Activated gamma-delta T cell treated with anti-CD3 and anti-CD28 coated beads, Interleukin-2, amount 50 U/mL, for 16 hours (primary cell): ENCODE data around the gene KRTAP10-6.
"Not testable (repeated sequence)": the region's sequence is repeated elsewhere in the genome, so short reads cannot be mapped to it uniquely, and the experiment has no call there.

Experiments
- DNase-seq: peaks from one replicate; pipeline ENCODE4 v3.0.0-alpha.2; 2020; ENCODE audit warnings: low read depth

The KRTAP10-6 gene

DNA sequence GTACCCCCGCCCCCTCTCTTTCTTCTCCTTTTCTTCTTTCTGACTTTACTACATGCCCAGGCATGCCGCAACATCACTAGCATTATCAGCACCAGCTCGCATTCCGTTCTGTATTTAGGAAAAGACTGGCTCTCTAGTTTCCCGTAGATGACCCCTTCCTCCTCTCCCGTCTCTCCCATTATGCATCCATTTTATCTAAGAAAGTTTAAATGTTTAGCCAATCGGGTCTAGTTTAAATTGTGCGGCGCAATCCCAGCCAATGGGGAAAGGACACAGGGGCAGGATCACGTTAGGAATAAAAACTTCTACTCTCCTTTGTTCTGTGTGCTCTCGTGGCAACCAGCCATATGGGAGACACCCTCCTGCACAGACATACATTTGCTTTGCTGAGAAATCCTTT is 5.8 kb upstream of the KRTAP10-6 start:
- no peak for DNase-seq

DNA sequence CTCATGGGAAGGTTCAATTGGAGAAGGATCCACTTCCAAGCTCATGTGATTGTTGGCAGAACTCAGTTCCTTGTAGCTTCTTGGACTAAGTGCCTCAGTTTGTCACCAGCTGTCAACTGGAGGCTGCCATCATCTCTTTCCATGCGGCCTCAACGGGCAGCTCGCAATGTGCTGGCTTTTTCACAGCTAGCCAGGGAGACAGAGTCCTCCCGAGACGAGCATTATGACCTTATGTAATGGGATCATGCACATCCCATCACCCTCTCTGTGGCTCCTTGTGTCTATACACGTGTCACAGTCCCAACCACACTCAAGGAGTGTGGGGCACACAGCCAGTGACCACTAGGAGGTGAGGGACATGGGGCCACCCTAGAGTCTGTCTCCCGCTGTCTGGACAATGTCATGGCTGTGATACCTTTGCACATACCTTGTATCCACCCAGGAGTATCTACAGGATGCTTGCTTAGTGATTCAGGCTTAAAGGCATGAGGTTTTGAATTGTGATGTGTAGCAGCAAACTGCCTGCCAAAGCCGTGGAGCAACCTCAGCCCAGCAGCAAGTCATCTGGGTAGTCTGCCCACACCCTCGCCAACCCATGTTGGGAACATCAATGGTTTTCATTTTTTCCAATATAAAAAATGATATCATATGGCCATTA is 3.9 kb upstream of the KRTAP10-6 start:
- no peak for DNase-seq

DNA sequence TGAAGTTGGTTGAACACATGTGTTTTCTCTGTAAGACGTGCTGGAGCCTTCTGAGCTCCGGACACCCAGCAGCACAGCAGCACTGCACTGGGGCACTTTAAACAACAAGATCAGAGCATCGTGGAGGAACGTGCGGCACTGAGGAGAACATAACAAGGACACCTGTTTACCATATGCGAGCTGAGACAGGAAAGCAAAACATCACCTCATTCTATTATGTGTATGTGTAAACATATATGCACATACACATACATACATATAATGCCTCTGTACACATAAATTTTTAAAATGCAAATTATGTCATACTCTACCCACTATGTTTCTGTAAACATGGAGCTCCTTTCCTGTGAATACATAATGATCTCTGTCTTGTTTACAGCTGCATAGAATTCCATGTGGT is 3.2 kb upstream of the KRTAP10-6 start:
- no peak for DNase-seq

DNA sequence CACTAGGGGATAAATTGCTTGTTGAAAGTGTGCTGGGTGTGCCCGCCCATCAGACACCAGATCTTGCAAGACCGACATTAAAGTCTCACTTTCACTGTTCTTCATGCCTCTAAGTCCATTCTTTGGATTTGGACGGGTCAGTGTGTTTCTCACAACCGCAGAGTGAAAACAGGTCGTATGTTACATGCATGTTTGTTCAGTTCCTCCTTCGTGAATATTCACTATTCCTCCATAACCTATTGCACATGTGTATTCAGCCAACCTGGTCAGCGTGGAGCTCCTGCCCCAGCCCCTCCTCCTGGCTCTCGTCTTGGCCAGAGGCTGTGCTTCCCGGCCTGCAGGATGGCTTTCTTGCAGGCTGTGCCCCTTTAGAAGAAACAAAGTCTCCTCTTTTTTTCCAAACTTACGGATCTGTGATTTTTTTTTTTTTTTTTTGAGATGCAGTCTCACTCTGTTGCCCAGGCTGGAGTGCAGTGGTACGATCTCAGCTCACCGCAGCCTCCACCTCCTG is 2.2 kb upstream of the KRTAP10-6 start:
- no peak for DNase-seq

DNA sequence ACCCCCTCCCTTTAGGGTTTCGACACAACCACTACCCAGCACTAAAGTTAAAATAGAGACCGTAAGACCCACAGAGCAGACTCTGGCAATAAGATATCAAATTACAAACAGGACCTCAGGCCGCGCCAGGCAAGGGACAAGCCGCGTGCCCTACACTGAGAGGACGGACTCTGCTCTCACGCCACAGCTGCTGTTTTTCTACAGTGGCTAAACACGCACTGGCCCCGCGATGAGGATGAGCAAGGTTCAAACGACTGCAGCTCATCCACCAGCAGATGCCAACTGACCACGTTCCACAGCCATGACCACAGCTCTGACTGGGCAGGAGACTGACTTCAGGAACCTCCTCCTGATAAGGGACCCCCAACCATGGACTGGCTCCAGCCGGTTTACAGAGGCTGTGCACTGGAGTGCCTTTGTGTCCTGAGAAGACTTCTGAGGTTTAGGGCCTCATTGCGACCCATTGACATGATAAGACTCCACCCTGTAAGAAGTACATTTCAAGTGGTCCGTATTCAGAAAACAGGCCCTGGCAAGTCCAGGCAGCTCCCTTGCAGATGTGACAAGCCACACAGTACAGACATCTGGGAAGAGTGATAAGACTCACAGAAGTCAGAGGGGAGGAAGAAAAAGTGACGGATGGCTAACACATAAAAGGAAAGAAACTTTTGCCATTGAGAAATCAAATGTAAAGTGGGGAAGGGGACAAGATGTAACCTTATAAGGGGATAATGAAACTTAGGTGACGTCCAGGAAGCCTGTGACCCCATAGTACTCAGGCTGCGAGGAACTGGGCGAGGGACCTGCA is 1.5 kb upstream of the KRTAP10-6 start:
- DNase-seq: no peak

DNA sequence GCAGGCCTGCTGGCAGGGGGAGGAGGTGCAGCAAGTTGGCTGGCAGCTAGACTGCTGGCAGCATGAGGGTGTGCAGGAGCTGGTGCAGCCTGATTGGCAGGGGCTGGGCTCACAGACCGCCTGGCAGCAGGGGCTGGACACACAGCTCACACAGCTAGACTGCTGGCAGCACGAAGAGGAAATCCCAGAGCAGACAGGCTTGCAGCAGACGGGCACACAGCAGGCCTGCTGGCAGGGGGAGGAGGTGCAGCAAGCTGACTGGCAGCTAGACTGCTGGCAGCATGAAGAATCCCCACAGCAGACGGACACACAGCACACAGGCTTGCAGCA is 539 bp downstream of the KRTAP10-6 start:
- DNase-seq: not testable (repeated sequence)

DNA sequence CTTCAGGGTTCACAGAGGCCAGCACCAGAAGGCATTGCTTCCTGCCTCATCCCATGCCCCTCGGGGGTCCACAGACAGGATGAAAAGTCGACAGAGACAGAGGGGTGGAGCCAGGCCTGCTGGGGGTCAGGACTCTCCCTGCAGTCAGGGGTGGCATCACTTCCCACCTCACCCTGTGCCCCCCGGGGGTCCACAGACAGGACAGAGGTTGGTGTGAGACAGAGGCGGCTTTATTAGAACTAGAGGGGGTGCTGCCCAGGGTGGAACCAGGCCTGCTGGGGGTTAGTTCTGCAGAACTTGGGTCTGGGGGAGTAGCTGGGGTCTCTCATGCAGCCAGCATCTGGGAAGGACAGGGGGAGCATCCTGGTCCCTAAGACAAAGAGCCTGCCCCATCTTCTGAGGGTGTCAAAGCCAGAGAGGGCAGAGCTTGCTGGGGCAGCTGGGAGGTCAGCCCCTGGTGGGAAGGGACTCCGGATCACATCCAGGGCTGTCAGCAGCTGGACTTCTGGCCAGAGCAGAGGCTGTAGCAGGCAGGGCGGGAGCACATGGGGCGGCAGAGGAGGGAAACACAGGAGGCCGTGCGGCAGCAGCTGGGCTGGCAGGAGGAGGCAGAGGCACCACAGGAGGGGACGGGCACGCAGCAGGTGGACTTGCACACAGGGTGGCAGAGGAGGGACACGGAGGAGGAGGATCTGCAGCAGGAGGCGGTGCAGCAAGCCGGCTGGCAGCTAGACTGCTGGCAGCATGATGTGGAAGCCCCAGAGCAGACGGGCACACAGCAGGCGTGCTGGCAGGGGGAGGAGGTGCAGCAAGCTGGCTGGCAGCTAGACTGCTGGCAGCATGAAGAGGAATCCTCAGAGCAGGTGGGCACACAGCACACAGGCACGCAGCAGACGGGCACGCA is 1.2 kb downstream of the KRTAP10-6 start:
- DNase-seq: not testable (repeated sequence)

DNA sequence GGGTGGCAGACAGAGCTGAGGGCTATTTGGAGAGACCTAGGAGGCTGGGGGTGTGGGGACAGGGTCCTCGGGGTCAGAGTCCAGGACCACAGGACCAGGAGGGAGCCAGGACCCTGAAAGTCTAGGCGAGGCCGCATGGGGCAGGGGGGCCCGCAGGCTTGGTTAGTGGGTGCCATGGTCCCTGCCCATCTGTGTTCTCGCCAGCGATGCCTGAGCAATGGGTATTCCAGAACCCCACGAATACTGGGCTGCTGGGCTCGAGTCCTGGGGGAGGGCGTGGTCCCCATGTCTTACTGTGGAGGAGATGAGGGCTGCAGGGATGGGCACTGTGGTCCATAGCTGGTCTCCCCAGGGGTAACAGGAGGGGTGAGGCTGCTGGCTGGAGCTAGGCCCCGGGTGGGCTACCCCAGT is 2.0 kb downstream of the KRTAP10-6 start:
- DNase-seq: no peak

DNA sequence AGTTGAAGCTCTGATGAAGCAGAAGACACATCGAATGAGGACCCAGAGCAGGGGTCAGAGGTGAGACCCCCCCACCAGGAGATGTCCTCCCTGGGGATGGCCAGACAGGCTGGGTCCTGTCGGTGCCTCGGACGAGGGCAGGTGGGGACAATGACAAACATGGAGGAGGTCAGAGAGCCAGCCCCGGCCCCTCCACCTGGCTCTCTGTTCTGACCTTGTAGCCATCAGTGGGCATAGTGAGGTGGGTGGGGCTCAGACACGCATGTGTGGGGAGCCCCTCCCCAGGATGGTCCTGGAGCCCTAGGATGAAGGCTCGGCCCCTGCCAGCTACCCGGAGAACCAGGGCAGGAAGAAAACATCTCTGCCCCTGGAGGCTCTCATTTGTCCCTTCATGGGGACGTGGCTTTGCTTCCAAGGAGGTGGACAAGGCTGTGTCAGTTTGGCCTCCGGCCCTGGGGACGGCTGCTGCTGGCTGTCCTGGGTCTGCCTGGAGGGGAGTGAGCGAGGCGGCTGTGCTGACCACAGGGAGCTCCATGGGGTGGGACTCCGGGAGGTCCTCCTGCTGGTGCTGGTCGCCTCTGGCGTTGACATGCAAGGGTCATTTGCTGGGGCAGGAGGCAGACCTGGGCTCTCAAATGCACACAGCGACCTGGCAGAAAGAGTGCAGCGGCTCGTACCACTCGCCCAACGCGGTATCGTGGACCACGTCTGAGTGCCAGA is 2.6 kb downstream of the KRTAP10-6 start:
- no peak for DNase-seq

DNA sequence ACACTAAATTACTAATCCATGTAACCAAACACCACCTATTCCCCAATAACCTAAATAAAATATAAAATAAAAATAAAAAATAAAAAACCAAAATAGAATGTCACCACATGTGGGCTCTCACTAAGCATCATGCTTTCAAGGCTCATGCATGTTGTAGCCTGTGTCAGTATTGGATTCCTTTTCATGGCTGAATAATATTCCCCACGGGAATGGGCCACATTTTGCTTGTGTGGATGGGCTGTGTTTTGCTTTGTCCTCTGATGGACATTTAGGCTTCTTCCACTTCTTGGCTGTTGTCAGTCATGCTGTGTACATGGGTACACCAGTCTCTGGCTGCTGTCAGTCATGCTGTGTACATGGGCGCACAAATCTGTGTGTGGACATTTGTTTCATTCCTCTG is 3.2 kb downstream of the KRTAP10-6 start:
- DNase-seq: no peak

DNA sequence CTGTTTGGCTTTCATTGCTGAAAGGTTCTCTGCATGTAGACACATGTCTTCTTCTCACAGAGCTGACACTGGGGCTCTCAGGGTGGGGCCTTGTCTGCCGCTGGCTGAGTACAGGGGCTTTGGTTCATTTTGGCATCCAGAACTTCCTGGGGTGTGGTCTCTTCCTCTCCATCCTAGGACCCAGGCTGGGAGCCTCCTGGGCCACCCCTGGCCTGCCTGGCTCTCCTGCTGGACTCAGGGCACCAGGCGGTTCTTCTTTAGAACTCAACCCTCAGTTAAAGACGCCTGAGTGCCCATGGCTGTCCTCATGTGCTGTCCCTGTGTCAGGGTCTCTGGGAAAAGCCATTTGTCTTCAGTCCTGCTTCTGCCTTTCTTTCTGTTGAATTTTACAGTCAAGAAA is 6.4 kb downstream of the KRTAP10-6 start:
- DNase-seq: no peak

DNA sequence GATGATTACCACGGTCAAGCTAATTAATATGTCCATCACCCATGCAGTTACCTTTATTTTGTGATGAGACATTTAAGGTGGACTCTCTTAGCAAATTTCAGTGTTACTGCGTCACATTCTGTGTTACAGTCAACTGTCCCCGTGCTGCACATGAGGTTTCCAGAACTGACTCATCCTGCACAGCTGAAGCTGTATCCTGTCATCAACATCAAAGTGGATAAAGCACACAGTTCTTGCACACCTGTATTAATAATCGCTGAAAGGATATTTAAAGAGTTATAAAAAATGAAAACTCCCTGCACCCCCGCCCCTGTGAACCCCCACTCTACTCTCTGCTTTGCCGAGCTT is 8.5 kb downstream of the KRTAP10-6 start:
- no peak for DNase-seq

DNA sequence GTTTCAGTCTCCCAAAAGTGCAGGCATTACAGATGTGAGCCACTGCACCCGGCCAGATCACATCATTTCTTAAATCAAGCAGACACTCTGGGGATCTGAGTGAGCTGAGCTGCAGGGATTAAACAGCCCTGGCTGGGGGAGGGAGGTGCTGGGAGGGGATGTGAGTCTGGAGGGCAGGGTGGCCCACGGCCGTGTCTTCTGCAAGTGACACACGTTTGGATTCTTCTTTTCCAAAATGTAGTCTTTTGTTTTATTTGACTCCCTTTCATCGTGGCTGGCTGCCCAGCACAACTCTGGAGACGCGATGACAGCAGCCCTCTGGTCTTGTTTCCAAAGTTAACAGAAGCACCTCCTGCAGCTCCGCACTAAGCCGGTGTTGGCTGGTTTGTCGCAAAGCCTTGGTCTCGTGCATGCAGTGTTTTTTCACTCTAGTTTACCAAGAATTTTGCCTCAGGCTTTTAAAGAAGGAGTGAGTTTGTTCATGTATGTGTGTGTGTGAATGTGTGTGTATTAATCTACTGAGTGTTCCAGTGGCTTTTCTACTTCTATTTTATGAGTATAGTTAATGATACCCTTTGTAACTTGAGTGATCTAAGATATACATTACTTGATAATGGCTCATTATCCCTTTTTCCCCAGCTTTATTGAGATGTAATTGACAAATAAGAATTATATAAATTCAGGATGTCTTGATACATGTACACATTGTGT is 9.1 kb downstream of the KRTAP10-6 start:
- DNase-seq: no peak

DNA sequence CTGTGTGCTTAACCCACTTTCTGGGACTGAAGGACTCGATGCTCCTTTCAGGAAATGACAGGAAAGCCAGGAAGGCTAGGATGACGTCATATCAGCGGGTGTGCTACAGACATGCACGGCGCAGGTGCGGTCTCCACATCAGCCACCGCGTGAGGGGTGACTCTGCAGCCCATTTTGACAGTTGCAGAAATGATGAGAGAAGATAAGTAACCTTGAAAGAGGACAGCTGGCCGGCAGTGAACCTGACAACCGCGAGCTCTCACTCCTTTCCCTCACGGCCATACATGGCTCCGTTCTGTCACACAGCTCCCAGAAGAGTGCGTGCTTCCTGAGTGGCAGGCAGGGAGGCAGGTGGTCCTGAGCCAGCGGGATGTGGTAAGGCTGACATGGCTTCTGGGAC is 10.2 kb downstream of the KRTAP10-6 start:
- no peak for DNase-seq

DNA sequence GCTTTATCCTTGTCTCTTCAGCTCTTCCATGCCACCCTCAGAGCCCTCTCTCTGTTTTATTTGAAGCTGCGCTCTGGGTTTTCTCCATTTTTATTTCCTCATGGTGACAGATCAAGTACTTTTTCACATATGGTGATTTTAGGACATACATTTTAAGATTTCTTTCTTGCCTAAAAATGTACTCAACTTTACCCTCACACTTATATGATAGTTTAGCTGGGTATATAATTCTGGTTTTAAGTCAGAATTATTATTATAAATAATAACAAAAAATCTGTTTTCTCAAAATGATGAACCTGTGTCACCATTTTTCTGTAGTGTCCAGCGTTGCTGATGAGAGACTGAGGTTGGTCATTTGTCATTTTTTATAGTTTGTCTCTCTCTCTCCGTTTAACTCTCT is 11.1 kb downstream of the KRTAP10-6 start:
- DNase-seq: no peak

DNA sequence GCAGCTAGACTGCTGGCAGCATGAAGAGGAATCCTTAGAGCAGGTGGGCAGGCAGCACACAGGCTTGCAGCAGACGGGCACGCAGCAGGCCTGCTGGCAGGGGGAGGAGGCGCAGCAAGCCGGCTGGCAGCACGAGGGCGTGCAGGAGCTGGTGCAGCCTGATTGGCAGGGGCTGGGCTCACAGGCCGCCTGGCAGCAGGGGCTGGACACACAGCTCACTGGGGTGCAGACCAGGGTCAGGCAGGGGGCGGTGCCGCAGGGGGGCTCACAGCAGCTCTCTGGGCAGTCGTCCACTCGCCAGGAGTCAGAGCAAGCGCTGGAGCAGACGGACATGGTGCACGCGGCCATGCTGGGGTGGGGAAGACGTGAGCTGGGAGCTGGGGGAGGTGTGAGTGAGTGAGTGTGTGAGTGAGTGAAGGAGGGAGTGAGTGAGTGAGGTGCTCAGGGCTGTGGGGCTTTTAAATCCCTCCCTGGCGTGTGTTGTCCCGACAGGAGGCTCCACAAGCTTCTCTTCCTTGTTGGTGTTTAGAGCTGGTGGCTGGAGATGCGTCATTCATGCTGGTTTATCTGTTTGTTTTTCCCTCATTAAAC is 12.0 kb downstream of the KRTAP10-6 start, which contains the start of gene KRTAP10-5:
Gene KRTAP10-5, minus strand, starts transcription at position 374 of the 591 bp plus-strand sequence. Its CDS starts 26 bp downstream, at position 348.
- DNase-seq: not testable (repeated sequence)

DNA sequence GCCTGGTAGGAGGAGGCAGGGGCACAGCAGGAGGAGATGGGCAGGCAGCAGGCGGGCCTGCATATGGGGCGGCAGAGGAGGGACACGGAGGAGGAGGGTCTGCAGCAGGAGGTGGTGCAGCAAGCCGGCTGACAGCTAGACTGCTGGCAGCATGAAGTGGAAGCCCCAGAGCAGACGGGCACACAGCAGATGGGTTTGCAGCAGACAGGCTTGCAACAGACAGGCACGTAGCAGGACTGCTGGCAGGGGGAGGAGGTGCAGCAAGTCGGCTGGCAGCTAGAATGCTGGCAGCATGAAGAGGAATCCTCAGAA is 12.5 kb downstream of the KRTAP10-6 start:
- no peak for DNase-seq

DNA sequence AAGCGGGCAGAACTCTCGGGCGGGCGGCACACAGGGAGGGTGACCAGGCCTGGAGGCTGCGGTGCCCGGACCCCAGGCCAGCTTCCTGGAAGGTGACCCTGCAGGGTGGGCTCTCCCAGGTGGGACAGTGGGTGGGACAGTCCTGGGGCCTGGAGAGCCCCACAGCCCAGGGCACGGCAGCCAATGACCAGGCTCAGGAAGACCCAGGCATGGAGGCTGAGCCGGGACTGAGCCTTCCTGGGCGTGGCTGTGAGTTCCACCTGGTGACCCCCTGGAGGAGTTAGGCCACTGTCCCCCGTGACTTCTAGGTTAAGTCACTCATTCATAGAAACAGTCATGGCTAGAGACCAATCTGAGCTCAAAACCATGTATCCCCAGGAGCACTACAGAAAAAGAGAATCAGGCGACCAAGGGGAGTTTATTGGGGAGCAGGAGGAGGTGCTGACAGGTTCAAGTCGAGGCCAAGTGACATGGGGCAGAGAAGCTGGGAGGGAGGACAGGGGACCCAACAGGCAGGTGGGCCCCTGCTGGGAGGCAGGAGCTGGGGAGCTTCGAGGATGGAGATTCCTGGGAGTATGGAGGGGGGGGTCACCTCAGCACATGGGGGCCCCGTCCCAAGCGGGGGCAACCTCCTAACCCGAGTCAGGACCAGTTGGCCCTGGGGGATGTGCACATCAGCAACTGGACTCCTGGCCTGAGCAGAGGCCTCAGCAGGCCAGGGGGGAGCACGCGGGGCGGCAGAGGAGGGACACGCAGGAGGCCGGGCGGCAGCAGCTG is 13.1 kb downstream of the KRTAP10-6 start:
- DNase-seq: no peak

DNA sequence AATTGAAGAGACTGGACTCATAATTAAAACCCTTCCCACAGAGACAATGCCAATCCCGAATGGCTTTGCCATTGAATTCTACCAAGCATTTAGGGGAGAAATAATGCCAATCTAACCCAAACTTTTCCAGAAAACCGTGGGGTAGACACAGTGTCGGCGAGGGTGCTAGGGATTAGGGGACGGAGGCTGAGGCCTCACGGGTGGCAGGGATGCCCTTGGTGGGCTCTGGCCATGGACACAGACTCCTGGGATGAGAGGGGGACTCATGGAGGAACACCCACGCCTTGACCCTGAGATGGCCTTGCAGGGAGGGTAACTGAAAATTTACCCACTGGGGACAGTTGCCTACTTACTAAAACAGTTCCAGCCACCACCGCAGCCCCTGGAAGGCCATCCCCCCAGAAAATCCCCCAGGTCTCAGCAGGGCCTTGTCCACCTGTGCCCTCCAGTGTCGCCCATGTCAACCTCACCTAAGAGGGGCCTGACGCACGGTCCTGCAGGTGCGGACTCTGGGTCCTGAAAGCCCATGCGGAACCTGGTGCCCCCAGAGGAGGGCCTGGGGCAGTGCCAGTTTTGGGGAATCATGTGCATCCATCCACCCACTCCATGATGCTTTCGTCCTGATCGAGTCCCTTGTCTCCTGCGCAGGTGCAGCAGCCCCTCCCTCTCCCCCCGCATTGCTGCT is 13.8 kb downstream of the KRTAP10-6 start:
- no peak for DNase-seq

DNA sequence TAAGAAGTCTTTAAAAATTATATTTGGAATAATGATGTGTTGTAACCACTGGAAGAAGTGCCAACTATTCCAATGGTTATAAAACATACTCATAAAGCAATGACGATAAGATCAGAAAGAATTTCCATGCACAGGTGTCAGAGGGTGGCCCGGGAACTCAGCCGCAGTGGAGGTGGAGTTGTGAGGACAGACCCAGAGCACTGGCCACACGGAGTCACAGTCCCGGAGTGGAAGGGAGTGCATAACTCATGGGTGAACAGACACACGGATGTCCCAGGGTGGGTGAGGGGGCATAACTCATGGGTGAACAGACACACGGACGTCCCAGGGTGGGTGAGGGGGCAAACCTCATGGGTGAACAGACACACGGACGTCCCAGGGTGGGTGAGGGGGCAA is 16.3 kb downstream of the KRTAP10-6 start:
- DNase-seq: no peak
